ENCODE measurements around the gene PON1.

The PON1 gene

DNA sequence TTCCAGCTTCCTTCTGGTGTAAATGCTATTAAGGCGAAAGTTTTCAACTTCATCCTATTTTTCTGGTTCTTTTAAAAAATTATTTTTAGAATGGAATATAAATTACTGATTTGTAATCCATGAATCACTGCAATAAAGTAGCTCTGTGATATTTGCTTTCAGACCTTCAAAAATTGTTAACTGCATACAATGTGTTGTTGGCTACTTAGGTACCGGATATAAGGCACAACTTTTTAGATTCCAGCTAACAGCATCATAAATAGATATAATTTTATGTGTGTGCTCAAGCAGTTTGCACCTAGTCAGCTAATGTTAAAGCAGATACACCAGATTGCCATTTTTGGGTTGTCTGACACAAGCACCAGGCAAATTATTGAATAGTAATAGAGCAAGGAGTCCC is 58.7 kb downstream of the PON1 start:
- peaks cover 3% of the 10 kb centered on the region for H3K4me1 ChIP-seq (ENCODE audit: insufficient read depth, poor library complexity, severe bottlenecking)
- ATAC-seq (ENCODE audit: low read depth) (no peak), DNase-seq (ENCODE audit: low spot score) (no peak)
- H3K27me3 ChIP-seq (ENCODE audit: insufficient read depth, poor library complexity, severe bottlenecking) = no peaks in the 10 kb centered on the region
- H3K9me3 ChIP-seq (ENCODE audit: severe bottlenecking) = no peaks in the 10 kb centered on the region
- no peaks in the 10 kb centered on the region for H3K36me3 ChIP-seq (ENCODE audit: low read depth)
- H3K27ac ChIP-seq (ENCODE audit: poor library complexity, severe bottlenecking) = no peak overlapping the region
- TF ChIP-seq, protein P1, sequence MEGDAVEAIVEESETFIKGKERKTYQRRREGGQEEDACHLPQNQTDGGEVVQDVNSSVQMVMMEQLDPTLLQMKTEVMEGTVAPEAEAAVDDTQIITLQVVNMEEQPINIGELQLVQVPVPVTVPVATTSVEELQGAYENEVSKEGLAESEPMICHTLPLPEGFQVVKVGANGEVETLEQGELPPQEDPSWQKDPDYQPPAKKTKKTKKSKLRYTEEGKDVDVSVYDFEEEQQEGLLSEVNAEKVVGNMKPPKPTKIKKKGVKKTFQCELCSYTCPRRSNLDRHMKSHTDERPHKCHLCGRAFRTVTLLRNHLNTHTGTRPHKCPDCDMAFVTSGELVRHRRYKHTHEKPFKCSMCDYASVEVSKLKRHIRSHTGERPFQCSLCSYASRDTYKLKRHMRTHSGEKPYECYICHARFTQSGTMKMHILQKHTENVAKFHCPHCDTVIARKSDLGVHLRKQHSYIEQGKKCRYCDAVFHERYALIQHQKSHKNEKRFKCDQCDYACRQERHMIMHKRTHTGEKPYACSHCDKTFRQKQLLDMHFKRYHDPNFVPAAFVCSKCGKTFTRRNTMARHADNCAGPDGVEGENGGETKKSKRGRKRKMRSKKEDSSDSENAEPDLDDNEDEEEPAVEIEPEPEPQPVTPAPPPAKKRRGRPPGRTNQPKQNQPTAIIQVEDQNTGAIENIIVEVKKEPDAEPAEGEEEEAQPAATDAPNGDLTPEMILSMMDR (IDR thresholded peaks at IDR 0.05; ENCODE audit: poor library complexity, severe bottlenecking) = no peak
- H3K4me3 ChIP-seq (ENCODE audit: severe bottlenecking) = no peak overlapping the region

DNA sequence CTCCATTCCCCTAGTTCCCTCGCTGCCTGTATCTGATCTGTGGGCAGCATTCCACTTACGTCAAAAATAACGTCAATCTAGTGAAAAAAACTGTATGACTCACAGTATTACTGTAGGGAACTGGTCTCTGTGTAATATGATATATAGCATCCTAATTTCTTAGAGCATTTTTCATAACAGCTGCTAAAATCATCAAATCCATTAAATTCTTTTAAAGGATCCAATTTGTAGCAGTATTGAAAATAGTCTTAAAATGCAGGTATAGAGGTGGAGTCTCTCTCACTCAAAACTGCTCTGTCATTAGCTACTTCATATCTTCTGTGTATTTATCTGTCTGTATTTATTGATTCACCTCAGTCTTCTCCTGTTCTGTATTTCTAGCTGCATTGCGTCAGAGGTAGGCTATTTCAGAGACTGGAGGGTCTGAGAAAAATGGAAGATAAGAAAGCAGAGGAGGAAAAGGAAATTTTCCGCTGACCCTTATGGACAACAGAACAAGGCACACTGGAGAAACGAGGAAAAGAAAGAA is 59.9 kb downstream of the PON1 start:
- TF ChIP-seq, protein P1 (IDR thresholded peaks at IDR 0.05; ENCODE audit: poor library complexity, severe bottlenecking) = no peak
- peak; percentile 90 for ATAC-seq (ENCODE audit: low read depth)
- peaks cover 3% of the 10 kb centered on the region for H3K4me1 ChIP-seq (ENCODE audit: insufficient read depth, poor library complexity, severe bottlenecking)
- DNase-seq (ENCODE audit: low spot score) = no peak
- no peaks in the 10 kb centered on the region for H3K27me3 ChIP-seq (ENCODE audit: insufficient read depth, poor library complexity, severe bottlenecking)
- no peak overlapping the region for H3K27ac ChIP-seq (ENCODE audit: poor library complexity, severe bottlenecking)
- H3K4me3 ChIP-seq (ENCODE audit: severe bottlenecking) = no peak overlapping the region
- H3K9me3 ChIP-seq (ENCODE audit: severe bottlenecking) = no peaks in the 10 kb centered on the region
- H3K36me3 ChIP-seq (ENCODE audit: low read depth) = no peaks in the 10 kb centered on the region

DNA sequence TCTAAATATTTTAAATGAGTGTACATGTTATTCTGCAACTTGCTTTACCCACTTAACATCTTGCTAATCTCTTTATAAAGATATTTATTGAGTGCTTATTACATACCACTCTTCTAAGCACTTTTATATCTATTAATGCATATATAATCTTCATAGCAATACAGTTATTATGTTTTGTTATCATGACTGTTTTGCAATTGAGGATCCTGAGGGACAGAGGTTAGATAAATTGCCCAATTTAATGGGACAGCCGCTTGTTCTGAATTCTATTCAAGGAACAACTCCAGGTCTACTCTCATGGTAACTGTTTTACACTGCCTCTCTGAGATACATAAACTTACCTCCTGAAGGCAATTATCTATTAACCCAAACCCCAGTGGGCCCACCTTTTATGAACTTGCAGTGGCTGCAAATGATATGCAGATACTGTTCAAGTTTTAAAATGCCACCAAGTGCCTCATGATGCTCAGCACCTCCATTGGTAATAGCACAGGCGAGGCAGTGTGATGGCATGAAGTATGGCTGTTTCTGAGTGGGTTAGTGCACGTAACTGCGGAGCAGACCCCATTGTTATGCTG is 60.5 kb downstream of the PON1 start:
- DNase-seq (ENCODE audit: low spot score) = no peak

DNA sequence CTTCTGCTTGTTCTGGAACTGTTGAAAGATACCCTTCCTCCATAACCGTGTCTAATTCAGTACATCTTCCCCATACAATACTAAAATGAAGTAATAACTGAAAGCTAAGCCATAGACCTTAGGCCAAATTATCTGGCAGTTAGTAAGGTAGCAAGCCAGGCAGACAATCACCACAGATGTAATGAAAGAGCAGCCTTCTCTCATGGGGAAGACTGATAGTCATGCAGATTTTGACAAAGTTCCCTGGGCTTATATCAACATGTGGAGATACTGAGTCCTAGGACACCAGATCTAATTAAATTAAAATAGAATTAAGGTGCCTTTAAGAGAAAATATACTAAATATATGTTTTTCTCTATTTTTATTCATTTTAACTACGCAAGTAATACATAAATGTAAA is 61.5 kb downstream of the PON1 start:
- Histone ChIP-seq H3K4me1 (ENCODE audit: insufficient read depth, poor library complexity, severe bottlenecking) (peaks cover 3% of the 10 kb centered on the region), H3K36me3 (ENCODE audit: low read depth) (no peaks in the 10 kb centered on the region), H3K27me3 (ENCODE audit: insufficient read depth, poor library complexity, severe bottlenecking) (no peaks in the 10 kb centered on the region), H3K4me3 (ENCODE audit: severe bottlenecking) (no peak overlapping the region), H3K27ac (ENCODE audit: poor library complexity, severe bottlenecking) (no peak overlapping the region), H3K9me3 (ENCODE audit: severe bottlenecking) (no peaks in the 10 kb centered on the region)
- no peak for DNase-seq (ENCODE audit: low spot score)
- TF ChIP-seq, protein P1 (IDR thresholded peaks at IDR 0.05; ENCODE audit: poor library complexity, severe bottlenecking) = no peak
- no peak for ATAC-seq (ENCODE audit: low read depth)

More for the DNA sequence above, 60.5 kb downstream of the PON1 start:
- Histone ChIP-seq H3K4me1 (ENCODE audit: insufficient read depth, poor library complexity, severe bottlenecking) (peaks cover 3% of the 10 kb centered on the region), H3K27me3 (ENCODE audit: insufficient read depth, poor library complexity, severe bottlenecking) (no peaks in the 10 kb centered on the region), H3K4me3 (ENCODE audit: severe bottlenecking) (no peak overlapping the region), H3K9me3 (ENCODE audit: severe bottlenecking) (no peaks in the 10 kb centered on the region), H3K27ac (ENCODE audit: poor library complexity, severe bottlenecking) (no peak overlapping the region), H3K36me3 (ENCODE audit: low read depth) (no peaks in the 10 kb centered on the region)
- TF ChIP-seq, protein P1 (IDR thresholded peaks at IDR 0.05; ENCODE audit: poor library complexity, severe bottlenecking) = no peak
- no peak for ATAC-seq (ENCODE audit: low read depth)

DNA sequence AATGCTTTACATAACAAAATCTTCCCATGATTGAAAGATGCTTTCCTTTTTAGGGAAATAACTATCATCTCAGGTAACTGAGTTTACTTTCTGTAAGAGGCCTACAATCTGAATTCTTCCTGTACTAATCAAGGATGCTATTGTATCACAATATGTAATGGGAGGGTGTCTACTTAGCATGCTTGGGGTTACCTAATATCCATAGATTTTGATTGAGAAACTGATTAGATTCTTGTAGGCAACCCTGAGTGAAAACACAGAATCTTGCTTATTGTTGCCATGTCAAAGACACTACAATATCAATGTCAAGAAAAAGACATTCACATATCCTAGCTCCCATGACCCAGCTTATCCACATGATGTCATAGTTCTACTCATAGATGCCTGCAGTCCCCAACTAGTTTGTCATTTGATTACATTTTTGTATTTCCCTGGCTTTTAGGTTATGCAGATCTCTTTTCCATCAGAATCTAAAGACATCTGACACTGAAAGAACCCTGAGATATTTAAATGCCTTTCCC is 62.4 kb downstream of the PON1 start:
- ATAC-seq (ENCODE audit: low read depth) = no peak
- TF ChIP-seq, protein P1 (IDR thresholded peaks at IDR 0.05; ENCODE audit: poor library complexity, severe bottlenecking) = no peak
- Histone ChIP-seq H3K27ac (ENCODE audit: poor library complexity, severe bottlenecking) (no peak overlapping the region), H3K36me3 (ENCODE audit: low read depth) (no peaks in the 10 kb centered on the region), H3K4me1 (ENCODE audit: insufficient read depth, poor library complexity, severe bottlenecking) (peaks cover 3% of the 10 kb centered on the region), H3K9me3 (ENCODE audit: severe bottlenecking) (no peaks in the 10 kb centered on the region), H3K27me3 (ENCODE audit: insufficient read depth, poor library complexity, severe bottlenecking) (no peaks in the 10 kb centered on the region), H3K4me3 (ENCODE audit: severe bottlenecking) (no peak overlapping the region)
- DNase-seq (ENCODE audit: low spot score) = no peak
